ENCODE results near the gene CFAP45. TPM values are rescaled to one million over a fixed set of nuclear protein-coding genes. Genes with fewer than 3 reads are reported as not detected.
A peak's percentile ranks its signal among the peaks of the same experiment; 100 is the strongest.

Gene CFAP45
- total and polyA plus RNA-seq, 9 of the 15 experiments (the other 6 are each of a cell fraction or from before 2014, with no cell fraction given): 0.65 to 2.4 (median 1.5) TPM

DNA sequence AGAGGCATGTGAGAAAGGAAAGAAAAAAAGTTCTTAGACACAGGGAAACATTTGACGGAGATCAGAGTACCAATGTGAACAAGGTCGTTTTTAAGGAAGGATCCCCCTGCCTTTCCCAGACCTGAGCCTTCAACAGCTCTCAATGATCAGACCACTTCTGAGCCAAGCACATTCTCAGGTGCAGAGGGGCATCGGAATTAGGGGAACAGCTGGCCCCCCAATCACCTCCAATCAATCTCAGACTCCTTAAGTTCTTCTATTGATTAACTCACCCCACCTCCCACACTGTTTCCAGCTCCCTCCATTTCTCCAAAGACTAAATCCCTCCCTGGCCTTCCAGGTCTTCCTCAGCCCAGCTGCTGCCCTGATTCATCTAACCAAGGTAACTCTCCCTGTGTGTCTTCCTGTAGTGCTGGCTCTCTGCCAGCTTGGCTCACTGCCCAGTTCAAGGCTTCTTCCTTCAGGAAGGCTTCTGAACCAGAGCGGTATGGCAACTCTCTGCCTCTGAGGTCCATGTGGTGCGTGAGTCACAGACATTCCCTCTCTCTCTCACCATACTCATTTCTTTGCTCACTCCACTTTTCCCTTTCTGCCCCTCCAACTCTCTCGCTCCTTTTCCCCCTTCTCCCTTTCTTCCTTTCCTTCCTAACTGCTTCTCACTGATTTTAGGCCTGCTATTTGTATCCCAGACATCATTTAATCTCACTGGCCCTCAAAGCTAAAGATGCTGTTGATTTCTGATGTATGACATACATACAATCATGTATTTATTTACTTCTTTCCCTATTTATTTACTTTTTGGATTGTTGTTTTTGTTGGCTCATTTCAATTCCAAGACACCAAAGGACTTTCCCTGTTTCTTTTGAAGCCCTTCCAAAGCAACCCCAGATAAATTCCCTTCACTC, 18.1 kb downstream of the CFAP45 start (continued):
- TF ChIP-seq, protein P1, sequence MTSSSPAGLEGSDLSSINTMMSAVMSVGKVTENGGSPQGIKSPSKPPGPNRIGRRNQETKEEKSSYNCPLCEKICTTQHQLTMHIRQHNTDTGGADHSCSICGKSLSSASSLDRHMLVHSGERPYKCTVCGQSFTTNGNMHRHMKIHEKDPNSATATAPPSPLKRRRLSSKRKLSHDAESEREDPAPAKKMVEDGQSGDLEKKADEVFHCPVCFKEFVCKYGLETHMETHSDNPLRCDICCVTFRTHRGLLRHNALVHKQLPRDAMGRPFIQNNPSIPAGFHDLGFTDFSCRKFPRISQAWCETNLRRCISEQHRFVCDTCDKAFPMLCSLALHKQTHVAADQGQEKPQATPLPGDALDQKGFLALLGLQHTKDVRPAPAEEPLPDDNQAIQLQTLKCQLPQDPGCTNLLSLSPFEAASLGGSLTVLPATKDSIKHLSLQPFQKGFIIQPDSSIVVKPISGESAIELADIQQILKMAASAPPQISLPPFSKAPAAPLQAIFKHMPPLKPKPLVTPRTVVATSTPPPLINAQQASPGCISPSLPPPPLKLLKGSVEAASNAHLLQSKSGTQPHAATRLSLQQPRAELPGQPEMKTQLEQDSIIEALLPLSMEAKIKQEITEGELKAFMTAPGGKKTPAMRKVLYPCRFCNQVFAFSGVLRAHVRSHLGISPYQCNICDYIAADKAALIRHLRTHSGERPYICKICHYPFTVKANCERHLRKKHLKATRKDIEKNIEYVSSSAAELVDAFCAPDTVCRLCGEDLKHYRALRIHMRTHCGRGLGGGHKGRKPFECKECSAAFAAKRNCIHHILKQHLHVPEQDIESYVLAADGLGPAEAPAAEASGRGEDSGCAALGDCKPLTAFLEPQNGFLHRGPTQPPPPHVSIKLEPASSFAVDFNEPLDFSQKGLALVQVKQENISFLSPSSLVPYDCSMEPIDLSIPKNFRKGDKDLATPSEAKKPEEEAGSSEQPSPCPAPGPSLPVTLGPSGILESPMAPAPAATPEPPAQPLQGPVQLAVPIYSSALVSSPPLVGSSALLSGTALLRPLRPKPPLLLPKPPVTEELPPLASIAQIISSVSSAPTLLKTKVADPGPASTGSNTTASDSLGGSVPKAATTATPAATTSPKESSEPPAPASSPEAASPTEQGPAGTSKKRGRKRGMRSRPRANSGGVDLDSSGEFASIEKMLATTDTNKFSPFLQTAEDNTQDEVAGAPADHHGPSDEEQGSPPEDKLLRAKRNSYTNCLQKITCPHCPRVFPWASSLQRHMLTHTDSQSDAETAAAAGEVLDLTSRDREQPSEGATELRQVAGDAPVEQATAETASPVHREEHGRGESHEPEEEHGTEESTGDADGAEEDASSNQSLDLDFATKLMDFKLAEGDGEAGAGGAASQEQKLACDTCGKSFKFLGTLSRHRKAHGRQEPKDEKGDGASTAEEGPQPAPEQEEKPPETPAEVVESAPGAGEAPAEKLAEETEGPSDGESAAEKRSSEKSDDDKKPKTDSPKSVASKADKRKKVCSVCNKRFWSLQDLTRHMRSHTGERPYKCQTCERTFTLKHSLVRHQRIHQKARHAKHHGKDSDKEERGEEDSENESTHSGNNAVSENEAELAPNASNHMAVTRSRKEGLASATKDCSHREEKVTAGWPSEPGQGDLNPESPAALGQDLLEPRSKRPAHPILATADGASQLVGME (CRISPR knock-in tag; IDR thresholded peaks at IDR 0.05): no peak
- TF ChIP-seq NFIC (IDR thresholded peaks at IDR 0.05): peak; percentile 99
- TF ChIP-seq ESRRB (CRISPR knock-in tag; IDR thresholded peaks at IDR 0.05; ENCODE audit: borderline replicate concordance): no peak
- no peak for TF ChIP-seq TGIF2 (CRISPR knock-in tag; IDR thresholded peaks at IDR 0.05)
- TF ChIP-seq, protein P2, sequence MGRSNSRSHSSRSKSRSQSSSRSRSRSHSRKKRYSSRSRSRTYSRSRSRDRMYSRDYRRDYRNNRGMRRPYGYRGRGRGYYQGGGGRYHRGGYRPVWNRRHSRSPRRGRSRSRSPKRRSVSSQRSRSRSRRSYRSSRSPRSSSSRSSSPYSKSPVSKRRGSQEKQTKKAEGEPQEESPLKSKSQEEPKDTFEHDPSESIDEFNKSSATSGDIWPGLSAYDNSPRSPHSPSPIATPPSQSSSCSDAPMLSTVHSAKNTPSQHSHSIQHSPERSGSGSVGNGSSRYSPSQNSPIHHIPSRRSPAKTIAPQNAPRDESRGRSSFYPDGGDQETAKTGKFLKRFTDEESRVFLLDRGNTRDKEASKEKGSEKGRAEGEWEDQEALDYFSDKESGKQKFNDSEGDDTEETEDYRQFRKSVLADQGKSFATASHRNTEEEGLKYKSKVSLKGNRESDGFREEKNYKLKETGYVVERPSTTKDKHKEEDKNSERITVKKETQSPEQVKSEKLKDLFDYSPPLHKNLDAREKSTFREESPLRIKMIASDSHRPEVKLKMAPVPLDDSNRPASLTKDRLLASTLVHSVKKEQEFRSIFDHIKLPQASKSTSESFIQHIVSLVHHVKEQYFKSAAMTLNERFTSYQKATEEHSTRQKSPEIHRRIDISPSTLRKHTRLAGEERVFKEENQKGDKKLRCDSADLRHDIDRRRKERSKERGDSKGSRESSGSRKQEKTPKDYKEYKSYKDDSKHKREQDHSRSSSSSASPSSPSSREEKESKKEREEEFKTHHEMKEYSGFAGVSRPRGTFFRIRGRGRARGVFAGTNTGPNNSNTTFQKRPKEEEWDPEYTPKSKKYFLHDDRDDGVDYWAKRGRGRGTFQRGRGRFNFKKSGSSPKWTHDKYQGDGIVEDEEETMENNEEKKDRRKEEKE (IDR thresholded peaks at IDR 0.05; ENCODE audit: borderline replicate concordance in 1 of 2, control insufficient read depth in 1 of 2, low read depth in 2 of 2, low read length in 1 of 2): no peak
- TF ChIP-seq ZNF175 (CRISPR knock-in tag; IDR thresholded peaks at IDR 0.05; ENCODE audit: low read depth): no peak
- TF ChIP-seq KLF1 (tag; IDR thresholded peaks at IDR 0.05): no peak
- TF ChIP-seq, protein P3, sequence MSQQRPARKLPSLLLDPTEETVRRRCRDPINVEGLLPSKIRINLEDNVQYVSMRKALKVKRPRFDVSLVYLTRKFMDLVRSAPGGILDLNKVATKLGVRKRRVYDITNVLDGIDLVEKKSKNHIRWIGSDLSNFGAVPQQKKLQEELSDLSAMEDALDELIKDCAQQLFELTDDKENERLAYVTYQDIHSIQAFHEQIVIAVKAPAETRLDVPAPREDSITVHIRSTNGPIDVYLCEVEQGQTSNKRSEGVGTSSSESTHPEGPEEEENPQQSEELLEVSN (IDR thresholded peaks at IDR 0.05; ENCODE audit: borderline replicate concordance in 1 of 2, extremely low read depth in 1 of 2, insufficient read depth in 1 of 2, insufficient read length in 1 of 2, low read depth in 1 of 2, low read length in 1 of 2, poor library complexity in 1 of 2, severe bottlenecking in 1 of 2): peak in 1 of 2 experiments; percentile 51
- TF ChIP-seq HNRNPUL1 (IDR thresholded peaks at IDR 0.05; ENCODE audit: low read length): no peak
- TF ChIP-seq ZNF444 (CRISPR knock-in tag; IDR thresholded peaks at IDR 0.05): no peak
- TF ChIP-seq CC2D1A (IDR thresholded peaks at IDR 0.05): no peak
- no peak for TF ChIP-seq SOX6 (IDR thresholded peaks at IDR 0.05)
- TF ChIP-seq, protein P4, sequence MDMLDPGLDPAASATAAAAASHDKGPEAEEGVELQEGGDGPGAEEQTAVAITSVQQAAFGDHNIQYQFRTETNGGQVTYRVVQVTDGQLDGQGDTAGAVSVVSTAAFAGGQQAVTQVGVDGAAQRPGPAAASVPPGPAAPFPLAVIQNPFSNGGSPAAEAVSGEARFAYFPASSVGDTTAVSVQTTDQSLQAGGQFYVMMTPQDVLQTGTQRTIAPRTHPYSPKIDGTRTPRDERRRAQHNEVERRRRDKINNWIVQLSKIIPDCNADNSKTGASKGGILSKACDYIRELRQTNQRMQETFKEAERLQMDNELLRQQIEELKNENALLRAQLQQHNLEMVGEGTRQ (CRISPR knock-in tag; IDR thresholded peaks at IDR 0.05): no peak
- TF ChIP-seq KDM1A (IDR thresholded peaks at IDR 0.05): peak in 1 of 2 experiments; percentile 27; a peak in 1 of 4 replicates
- no peak for TF ChIP-seq ZNF76 (CRISPR knock-in tag; IDR thresholded peaks at IDR 0.05; ENCODE audit: borderline replicate concordance)
- TF ChIP-seq ZNF75A (CRISPR knock-in tag; IDR thresholded peaks at IDR 0.05): no peak

All from K562 (cell line).